ENCODE data around the gene IGF2. TPM values are rescaled to one million over a fixed set of nuclear protein-coding genes. Genes with fewer than 3 reads are reported as not detected.
"Not testable (repeated sequence)": the region's sequence is repeated elsewhere in the genome, so short reads cannot be mapped to it uniquely, and the experiment has no call there.

IGF2 gene
- total RNA-seq, 2 donors from 2014 or later: 10.6 to 84.0 TPM

GRCh38 chr11:2128511-2129307 lies 10.5 kb downstream of the IGF2 start:
- H3K4me1 ChIP-seq: no peaks in the 10 kb centered on the region
- ATAC-seq (no peak), DNase-seq (no peak)
- H3K36me3 ChIP-seq (replicated peaks in 1 of 2; ENCODE audit: insufficient read depth in 1 of 2, low read depth in 2 of 2): no peaks in the 10 kb centered on the region
- H3K9me3 ChIP-seq: no peaks in the 10 kb centered on the region
- intact Hi-C loops (cut with DNase I): no loop called here
- H3K4me3 ChIP-seq: no peak overlapping the region
- no peak for TF ChIP-seq POLR2A (IDR thresholded peaks at IDR 0.05)
- TF ChIP-seq, protein P1, sequence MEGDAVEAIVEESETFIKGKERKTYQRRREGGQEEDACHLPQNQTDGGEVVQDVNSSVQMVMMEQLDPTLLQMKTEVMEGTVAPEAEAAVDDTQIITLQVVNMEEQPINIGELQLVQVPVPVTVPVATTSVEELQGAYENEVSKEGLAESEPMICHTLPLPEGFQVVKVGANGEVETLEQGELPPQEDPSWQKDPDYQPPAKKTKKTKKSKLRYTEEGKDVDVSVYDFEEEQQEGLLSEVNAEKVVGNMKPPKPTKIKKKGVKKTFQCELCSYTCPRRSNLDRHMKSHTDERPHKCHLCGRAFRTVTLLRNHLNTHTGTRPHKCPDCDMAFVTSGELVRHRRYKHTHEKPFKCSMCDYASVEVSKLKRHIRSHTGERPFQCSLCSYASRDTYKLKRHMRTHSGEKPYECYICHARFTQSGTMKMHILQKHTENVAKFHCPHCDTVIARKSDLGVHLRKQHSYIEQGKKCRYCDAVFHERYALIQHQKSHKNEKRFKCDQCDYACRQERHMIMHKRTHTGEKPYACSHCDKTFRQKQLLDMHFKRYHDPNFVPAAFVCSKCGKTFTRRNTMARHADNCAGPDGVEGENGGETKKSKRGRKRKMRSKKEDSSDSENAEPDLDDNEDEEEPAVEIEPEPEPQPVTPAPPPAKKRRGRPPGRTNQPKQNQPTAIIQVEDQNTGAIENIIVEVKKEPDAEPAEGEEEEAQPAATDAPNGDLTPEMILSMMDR (IDR thresholded peaks at IDR 0.05): no peak
- H3K27ac ChIP-seq: no peak overlapping the region
- H3K27me3 ChIP-seq: no peaks in the 10 kb centered on the region
- 59 to 73% methylated on average over 10 to 12 of the region's 12 CpGs for WGBS, 2 donors

DNA sequence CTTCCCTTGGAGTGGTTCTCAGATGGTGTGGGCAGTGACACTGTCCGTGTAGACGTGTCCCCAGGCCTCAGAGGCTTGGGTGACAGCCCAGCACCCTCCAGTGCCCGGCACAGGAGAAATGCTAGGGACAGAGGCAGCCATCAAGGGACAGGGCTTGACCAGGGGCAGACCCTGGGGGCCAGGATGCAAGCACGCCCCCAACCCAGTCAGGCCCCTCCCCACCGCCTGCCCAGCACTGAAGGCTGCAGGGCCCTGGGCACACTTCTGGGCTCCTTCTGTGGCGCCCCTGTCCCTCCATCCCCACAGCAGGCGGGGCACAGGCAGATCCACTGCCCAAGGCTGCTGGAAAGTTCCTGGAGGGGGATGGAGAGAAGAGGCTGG lies 11.1 kb downstream of the IGF2 start:
- no peak for TF ChIP-seq POLR2A (IDR thresholded peaks at IDR 0.05)
- TF ChIP-seq, protein P1 (IDR thresholded peaks at IDR 0.05): no peak
- no peaks in the 10 kb centered on the region for H3K4me1 ChIP-seq
- no peak for DNase-seq
- no peak overlapping the region for H3K27ac ChIP-seq
- ATAC-seq: no peak
- no peak overlapping the region for H3K4me3 ChIP-seq
- no peaks in the 10 kb centered on the region for H3K27me3 ChIP-seq
- H3K36me3 ChIP-seq (replicated peaks in 1 of 2; ENCODE audit: insufficient read depth in 1 of 2, low read depth in 2 of 2): no peaks in the 10 kb centered on the region
- 76 to 83% methylated on average over 4 to 5 of the region's 7 CpGs for WGBS, 2 donors
- H3K9me3 ChIP-seq: no peaks in the 10 kb centered on the region
- intact Hi-C loops (cut with DNase I): no loop called here

DNA sequence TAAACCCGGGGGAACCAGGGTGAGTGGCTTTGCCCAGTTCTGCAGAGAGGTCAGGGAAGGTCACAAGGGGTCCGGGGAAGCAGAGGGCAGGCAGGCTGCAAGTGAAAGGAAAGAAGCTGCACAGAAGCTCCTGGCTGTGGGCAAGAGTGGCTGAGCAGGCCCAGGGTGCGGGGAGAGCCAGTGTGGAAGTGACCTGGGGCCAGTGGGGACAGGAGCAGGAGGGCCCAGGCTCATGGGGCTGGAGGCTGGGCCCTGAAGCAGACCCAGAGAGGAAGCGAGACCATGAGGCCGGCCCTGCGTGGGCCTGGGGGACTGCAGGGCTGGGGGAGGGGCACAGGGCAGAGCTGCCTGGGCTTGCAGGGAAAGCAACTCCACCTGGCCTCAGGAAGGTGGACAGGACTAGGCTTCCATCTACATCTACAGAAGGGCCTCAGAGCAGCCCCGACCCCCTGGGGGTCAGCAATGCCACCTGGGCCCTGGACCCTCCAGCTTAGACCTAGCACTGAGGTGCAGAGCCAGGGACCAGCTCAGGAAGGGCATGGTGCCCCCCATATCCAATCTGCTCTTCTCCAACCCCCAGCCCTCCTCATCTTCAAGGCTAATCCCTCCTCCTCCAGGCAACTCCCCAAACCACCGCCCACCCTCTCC lies 11.6 kb downstream of the IGF2 start:
- no peaks in the 10 kb centered on the region for H3K36me3 ChIP-seq (replicated peaks in 1 of 2; ENCODE audit: insufficient read depth in 1 of 2, low read depth in 2 of 2)
- intact Hi-C loops (cut with DNase I): no loop called here
- WGBS, 2 donors: 51 to 71% methylated on average over 5 to 8 of the region's 8 CpGs
- DNase-seq (no peak), ATAC-seq (no peak)
- H3K4me1 ChIP-seq: no peaks in the 10 kb centered on the region
- TF ChIP-seq, protein P1 (IDR thresholded peaks at IDR 0.05): no peak
- no peak for TF ChIP-seq POLR2A (IDR thresholded peaks at IDR 0.05)
- no peak overlapping the region for H3K27ac ChIP-seq
- H3K9me3 ChIP-seq: no peaks in the 10 kb centered on the region
- no peak overlapping the region for H3K4me3 ChIP-seq
- no peaks in the 10 kb centered on the region for H3K27me3 ChIP-seq

DNA sequence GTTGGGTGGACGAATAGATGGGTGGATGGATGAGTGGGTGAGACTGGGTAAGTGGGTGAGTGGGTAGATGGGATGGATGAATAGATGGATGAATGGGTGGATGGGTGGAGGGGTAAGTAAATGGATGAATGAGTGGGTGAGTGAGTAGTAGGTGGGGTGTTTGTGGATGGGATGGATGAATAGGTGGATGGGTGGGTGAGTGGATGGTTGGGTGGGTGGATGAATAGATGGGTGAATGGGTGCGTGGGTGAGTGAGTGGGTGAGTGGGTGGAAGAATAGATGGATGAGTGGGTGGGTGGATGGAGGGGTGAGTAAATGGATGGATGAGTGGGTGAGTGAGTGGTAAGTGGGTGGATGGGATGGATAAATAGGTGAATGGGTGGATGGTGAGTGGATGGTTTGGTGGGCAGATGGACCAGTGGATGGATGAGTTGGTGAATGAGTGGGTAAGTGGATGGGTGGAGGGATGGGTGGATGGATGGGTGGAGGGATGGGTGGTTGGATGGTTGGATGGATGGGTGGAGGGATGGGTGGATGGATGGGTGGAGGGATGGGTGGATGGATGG lies 12.6 kb downstream of the IGF2 start:
- ATAC-seq (no peak), DNase-seq (no peak)
- 59 to 79% methylated on average over 2 of the region's 2 CpGs for WGBS, 2 donors
- no peak for TF ChIP-seq POLR2A (IDR thresholded peaks at IDR 0.05)
- TF ChIP-seq, protein P1 (IDR thresholded peaks at IDR 0.05): no peak
- Histone ChIP-seq H3K36me3 (replicated peaks in 1 of 2; ENCODE audit: insufficient read depth in 1 of 2, low read depth in 2 of 2) (no peaks in the 10 kb centered on the region), H3K4me1 (no peaks in the 10 kb centered on the region), H3K9me3 (no peaks in the 10 kb centered on the region), H3K27me3 (peaks cover 0 to 5% of the 10 kb centered on the region in 2 donors), H3K4me3 (no peak overlapping the region), H3K27ac (no peak overlapping the region)
- intact Hi-C loops (cut with DNase I): no loop called here

- H3K27ac ChIP-seq; H3K9me3 ChIP-seq; ATAC-seq; H3K4me1 ChIP-seq; DNase-seq; intact Hi-C loops (cut with DNase I); H3K4me3 ChIP-seq; H3K27me3 ChIP-seq; H3K36me3 ChIP-seq (replicated peaks in 1 of 2; ENCODE audit: insufficient read depth in 1 of 2, low read depth in 2 of 2): not testable (repeated sequence)
- 66 to 77% methylated on average over 10 of the region's 10 CpGs for WGBS, 2 donors
Observed at GRCh38 chr11:2124736-2125484, 14.3 kb downstream of the IGF2 start.
